IPS-18c (cell line): Measurements from ENCODE around the gene SYTL3.

Experiments used
- H3K4me3 ChIP-seq: 2 replicates; pipeline ENCODE4 v1.7.0; 2013; ENCODE audit warnings: low read depth, mild to moderate bottlenecking, low read length, moderate library complexity; ENCODE audit not compliant: insufficient read depth
- H3K9me3 ChIP-seq: one replicate; pipeline ENCODE4 v1.6.1; 2013; ENCODE audit warnings: mild to moderate bottlenecking, low read length, moderate library complexity; ENCODE audit not compliant: control insufficient read depth, insufficient read depth

The SYTL3 gene

GRCh38 chr6:158756977-158757752, 107.3 kb downstream of the SYTL3 start:
- Histone ChIP-seq H3K9me3 (no peaks in the 10 kb centered on the region), H3K4me3 (no peak overlapping the region)

GRCh38 chr6:158757753-158758090, 107.9 kb downstream of the SYTL3 start:
- H3K4me3 ChIP-seq = no peak overlapping the region
- no peaks in the 10 kb centered on the region for H3K9me3 ChIP-seq

GRCh38 chr6:158758451-158758860, 108.6 kb downstream of the SYTL3 start:
- H3K9me3 ChIP-seq = no peaks in the 10 kb centered on the region
- H3K4me3 ChIP-seq = no peak overlapping the region

GRCh38 chr6:158758941-158759479, 109.2 kb downstream of the SYTL3 start:
- no peaks in the 10 kb centered on the region for H3K9me3 ChIP-seq

GRCh38 chr6:158759966-158760617, 110.2 kb downstream of the SYTL3 start:
- H3K9me3 ChIP-seq = no peaks in the 10 kb centered on the region
- no peak overlapping the region for H3K4me3 ChIP-seq

More at GRCh38 chr6:158758941-158759479, 109.2 kb downstream of the SYTL3 start:
- H3K4me3 ChIP-seq = no peak overlapping the region

- Histone ChIP-seq H3K4me3 (no peak overlapping the region), H3K9me3 (no peaks in the 10 kb centered on the region)
Measured at GRCh38 chr6:158760618-158761250, 110.9 kb downstream of the SYTL3 start.

GRCh38 chr6:158761746-158762145, 111.9 kb downstream of the SYTL3 start:
- Histone ChIP-seq H3K9me3 (no peaks in the 10 kb centered on the region), H3K4me3 (no peak overlapping the region)

- Histone ChIP-seq H3K4me3 (no peak overlapping the region), H3K9me3 (no peaks in the 10 kb centered on the region)
Measured at GRCh38 chr6:158762787-158763433, 113.1 kb downstream of the SYTL3 start.

- Histone ChIP-seq H3K9me3 (no peaks in the 10 kb centered on the region), H3K4me3 (no peak overlapping the region)
Measured at GRCh38 chr6:158763434-158764182, 113.8 kb downstream of the SYTL3 start.

- Histone ChIP-seq H3K9me3 (no peaks in the 10 kb centered on the region), H3K4me3 (no peak overlapping the region)
Measured at GRCh38 chr6:158764183-158764849, 114.5 kb downstream of the SYTL3 start.

- Histone ChIP-seq H3K9me3 (no peaks in the 10 kb centered on the region), H3K4me3 (no peak overlapping the region)
Measured at GRCh38 chr6:158764926-158765325, 115.1 kb downstream of the SYTL3 start.

GRCh38 chr6:158765499-158766068, 115.7 kb downstream of the SYTL3 start:
- no peak overlapping the region for H3K4me3 ChIP-seq

GRCh38 chr6:158766621-158767455, 117.0 kb downstream of the SYTL3 start:
- no peak overlapping the region for H3K4me3 ChIP-seq

More at GRCh38 chr6:158765499-158766068, 115.7 kb downstream of the SYTL3 start:
- no peaks in the 10 kb centered on the region for H3K9me3 ChIP-seq

GRCh38 chr6:158767709-158768108, 117.9 kb downstream of the SYTL3 start:
- Histone ChIP-seq H3K4me3 (no peak overlapping the region), H3K9me3 (no peaks in the 10 kb centered on the region)

More at GRCh38 chr6:158766621-158767455, 117.0 kb downstream of the SYTL3 start:
- H3K9me3 ChIP-seq = no peaks in the 10 kb centered on the region

GRCh38 chr6:158768436-158768835, 118.6 kb downstream of the SYTL3 start:
- H3K4me3 ChIP-seq = no peak overlapping the region

More at GRCh38 chr6:158768436-158768835, 118.6 kb downstream of the SYTL3 start:
- H3K9me3 ChIP-seq = no peaks in the 10 kb centered on the region
